GM21447 (cell line): ENCODE data around the gene FBN2.

Experiments used
- ATAC-seq: cut with Tn5 transposase; IDR thresholded peaks from one replicate; pipeline ENCODE4 v1.9.1; 2021; ENCODE audit not compliant: unreplicated experiment

Gene FBN2

DNA sequence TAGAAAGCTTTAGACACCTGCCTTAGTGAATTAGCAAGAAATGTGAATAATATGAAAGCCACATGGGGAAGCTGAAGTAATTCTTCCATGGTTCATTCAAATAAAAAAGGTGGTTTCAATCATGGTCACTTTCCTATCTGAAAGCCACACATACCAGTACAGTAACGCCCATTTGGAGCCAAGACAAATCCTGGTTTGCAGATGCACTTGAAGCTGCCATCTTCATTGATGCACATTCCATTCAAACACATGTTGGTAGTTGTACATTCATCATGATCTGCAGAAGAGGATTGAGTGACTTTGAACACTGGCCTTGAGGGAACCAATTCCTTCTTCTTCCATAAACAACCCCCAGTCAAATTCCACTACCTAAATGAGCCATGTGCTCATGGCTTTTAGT, 161.5 kb downstream of the FBN2 start:
- ATAC-seq, result no peak

DNA sequence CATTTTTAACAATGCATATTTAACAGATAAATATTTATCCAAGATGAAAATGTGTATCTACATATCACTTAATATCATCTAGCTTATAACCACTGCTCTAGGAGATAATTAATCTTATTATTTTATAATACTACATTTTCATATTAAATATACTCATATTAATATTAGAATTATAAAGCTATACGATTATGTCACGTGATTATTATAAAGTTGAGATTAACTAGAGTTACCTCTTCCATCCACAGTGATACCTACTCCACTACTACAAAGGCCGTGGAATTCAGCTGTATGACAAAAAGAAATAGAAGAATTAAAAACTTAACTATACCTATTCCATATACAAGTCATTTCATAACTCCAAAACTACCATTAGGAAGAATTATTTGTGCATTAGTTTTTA, 171.9 kb downstream of the FBN2 start:
- no peak for ATAC-seq

DNA sequence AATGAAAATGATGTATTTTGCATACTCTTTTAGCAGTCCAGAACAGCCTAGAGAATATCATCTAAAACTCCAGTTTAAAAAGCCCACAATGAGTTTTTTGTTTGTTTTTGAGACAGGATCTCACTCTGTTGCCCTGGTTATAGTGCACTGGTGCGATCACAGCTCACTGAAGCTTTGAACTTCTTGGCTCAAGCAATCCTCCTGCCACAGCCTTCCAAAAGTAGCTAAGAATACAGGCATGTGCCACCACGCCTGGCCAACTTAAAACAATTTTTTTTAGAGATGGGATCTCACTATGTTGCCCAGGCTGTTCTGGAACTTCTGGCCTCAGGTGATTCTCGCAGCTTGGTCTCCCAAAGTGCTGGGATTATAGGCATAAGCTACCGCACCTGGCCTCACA, 175.7 kb downstream of the FBN2 start:
- no peak for ATAC-seq

DNA sequence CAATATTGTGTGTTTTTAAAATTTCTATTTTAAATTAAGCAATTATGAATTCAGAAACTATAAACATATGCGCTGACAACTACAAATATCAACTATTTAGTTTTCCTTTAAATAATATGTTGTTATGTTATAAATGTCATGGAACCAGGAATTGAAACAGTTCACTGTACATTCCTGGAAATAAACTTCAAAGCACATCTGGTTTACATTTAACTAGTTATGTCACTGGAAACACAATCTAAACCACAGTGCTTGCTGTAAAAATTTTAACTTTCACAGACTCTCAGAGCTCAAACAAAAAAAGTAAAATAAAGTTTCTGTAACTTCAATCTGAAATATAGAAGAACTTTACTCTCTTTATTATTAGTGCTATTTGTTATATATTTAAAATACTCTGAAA, 179.2 kb downstream of the FBN2 start:
- no peak for ATAC-seq

DNA sequence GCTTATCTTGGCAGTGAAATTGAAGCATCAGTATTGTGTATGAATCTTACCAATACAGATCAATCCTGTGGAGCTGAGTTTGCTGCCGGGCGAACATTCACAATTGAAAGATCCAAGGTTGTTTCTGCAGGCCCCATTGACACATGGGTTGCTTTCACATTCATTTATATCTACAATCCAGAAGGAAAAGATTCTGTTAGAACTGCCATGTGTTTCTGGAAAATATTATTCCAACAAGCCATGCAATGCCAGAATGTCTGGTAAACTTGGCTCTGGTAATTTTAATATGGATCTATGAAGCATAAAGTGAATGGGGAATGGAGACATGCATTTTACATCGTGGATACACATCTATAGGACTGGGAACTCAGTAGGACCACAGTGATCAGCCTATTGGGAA, 180.8 kb downstream of the FBN2 start:
- ATAC-seq, result no peak

DNA sequence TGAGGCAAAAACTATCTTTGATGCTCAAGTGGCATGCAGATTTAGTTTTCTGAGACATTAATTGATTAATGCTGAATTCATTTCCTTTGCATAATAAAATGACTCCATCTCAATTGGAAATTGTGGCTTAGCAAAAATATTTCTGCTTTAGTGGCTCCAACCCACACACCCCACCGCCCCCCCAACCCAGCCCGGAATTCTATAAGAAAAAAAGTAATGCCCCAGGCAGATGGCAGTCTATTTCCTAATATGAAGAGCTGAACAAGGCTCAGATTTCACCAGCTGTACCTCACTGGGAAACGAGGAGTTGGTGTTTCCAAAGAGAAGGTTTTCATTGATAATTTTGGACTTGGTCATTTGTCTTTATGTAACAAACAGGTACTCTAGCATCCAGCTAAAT, 182.1 kb downstream of the FBN2 start:
- ATAC-seq, result no peak

DNA sequence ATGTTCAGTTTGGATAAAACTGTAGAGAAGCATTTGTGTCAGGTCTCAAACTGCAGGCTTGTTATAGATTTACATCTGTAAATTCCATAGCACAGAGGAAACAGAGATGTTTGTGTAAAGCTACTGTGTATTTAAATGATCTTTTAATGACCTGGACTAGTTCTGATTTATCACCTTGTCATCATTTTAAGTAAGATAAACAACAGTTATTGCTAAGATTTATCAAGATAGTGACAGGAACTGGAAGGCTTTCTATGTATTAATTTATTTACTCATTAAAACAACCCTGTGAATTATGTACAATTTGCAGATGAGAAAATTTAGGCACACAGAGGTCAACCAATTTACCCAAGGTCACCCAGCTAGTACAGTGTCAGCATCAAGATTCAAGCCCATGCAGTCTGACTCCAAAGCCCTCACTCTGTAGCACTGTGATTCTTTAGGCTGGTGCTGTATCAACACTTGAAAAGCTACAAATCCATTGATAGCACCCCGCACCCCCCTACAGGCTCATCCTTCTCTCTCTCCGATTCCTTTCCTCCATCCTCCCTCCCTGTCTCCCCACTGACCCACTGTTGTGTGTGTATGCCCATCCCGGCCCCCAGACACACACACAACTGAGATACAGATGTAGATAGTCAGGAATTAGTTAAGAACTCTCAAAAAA, 184.5 kb downstream of the FBN2 start:
- ATAC-seq, result no peak

DNA sequence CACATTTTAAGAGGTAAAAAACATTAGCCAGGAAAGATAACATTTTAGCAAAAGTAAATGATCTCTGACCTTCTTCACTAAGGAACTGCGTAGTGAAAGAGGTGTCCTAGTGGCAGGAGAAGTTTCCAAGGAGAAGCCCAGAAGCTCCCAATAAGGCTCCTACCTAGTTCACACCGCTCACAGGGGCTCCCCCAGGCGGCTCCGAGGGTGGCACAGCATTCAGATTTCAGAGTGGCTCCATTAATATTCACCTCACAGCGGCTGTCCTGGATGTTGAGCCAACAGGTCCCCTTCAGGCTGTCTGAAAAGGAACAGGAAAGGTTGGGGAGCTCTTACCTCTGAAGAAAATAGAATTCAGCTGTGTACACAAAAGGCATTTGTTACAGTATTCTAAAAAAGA, 187.3 kb downstream of the FBN2 start:
- ATAC-seq, result no peak

DNA sequence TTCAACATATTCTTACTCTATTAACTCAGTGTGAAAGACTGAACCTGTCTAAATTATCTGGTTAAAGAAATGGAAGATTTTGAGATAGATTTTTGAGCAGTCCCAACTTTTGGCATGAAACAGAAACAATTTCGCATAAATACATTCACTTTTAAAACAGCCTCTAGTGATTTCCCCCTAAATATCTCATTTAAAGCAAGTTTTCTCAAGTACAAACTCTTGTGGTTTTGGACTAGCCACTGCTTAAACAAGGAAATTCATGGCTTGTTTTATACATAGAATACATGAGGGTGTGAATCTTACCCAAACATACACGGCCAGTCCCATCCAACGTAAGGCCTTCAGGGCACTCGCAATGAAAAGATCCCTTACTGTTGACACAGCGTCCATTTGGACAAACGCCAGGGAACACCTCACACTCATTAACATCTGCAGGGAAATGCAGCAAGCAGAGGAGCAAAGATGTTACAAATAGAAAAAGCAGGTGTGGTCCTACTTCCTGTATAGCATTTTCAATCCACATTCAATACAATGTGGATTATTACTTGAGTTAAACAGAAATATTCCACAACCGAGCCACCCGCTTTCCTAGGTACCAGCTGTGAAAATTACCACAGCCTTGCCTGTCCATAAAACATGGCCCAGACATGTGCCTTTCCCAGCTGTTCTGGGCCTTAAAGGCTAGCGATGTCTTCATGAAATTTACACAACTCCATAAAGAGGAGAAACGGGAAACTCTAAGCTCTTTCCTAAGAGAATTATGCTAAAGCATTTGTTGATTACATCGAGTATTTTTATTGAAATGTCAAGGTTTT, 188.8 kb downstream of the FBN2 start:
- ATAC-seq, result no peak

DNA sequence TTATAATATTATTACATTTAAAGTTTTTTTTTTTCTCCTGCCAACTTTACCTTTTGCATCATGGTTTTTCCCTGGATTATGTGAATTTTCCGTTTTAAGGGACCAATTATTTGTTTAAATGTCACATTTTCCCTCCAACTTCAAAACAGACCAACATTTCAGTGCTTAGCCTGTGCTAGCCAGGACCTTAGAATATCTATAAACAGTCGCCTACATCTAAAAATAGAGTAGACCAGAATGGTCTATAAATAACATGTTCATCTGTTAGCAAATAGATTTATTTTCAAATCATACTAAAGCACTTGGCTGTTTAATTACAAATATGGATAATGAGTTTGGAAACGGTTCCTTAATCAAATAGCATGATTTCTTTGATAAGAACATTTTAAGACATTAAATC, 192.0 kb downstream of the FBN2 start:
- ATAC-seq, result no peak

DNA sequence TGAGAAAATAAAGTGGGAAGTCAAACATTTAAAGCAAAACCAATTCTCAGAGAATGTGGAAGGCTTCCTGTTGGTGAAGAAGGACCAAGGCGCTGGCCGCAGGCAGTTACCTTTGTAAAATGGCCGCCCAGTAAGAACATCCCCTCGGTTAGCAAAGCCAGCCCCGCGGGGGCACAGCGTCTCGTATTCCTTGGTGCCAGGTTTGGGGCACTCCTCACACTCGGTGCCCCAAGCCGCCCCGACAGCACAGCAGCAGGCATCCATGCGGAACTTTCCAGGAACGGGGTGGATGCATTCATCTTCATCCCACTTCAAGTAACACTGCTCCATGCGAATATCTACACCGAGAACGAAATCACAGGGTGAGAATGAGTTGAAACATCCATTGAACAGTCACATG, 192.8 kb downstream of the FBN2 start:
- ATAC-seq, result no peak

DNA sequence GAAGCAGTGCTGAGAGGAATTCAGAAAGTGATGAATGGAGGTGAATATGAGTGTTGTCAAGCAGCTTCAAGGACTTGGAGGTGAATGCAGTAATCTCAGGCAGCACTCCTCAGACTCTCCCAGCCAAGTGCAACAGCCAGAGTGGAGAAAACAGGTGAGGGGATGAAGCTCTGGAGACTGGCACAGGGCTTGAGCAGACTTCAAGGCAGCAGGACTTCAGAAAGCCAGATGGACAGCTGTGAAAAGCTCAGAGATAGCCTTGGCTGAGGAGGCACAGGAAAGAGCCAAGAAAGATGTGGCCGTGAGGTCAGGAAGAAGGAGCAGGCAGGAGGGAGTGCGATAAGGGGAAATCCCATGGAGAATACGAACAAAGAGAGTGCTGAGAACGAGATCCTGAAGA, 194.9 kb downstream of the FBN2 start:
- no peak for ATAC-seq

DNA sequence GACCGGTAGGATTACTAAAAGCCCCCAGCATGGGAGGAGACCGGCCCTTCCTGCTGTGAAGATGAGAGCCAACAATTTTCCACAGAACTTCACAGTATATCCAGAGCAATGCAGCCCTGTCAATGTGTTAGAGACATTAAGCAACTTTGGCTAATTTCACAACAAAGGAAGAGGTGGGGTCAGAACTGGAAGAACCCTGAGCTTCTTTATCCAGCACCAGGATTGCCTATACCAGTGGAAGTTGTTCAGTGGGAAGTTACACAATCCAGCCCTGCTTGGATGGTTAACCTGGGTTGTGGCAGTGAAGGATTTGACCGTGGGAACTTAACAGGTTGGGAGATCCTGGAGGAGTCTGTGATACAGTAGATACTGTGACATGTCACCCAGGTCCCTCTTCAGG, 197.0 kb downstream of the FBN2 start:
- ATAC-seq, result no peak

DNA sequence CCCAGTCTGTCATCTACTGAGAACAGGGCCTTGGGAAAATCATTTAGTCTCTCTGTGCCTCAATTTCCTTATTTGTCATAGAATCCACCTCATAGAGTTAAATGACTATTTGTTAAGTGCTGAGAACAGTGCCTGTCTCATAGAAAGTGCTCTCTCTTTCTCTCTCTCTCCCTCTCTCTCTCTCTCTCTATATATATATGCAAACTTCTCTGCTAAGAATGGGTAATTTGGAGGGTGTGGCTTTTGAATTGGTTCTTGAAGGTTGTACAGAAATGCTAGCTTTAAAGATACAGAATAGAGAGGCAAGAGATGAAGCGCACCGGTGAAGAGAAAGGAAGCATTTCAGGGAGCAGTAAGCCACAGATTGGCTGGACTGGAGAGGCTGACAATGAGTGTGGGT, 197.4 kb downstream of the FBN2 start:
- ATAC-seq, result no peak

DNA sequence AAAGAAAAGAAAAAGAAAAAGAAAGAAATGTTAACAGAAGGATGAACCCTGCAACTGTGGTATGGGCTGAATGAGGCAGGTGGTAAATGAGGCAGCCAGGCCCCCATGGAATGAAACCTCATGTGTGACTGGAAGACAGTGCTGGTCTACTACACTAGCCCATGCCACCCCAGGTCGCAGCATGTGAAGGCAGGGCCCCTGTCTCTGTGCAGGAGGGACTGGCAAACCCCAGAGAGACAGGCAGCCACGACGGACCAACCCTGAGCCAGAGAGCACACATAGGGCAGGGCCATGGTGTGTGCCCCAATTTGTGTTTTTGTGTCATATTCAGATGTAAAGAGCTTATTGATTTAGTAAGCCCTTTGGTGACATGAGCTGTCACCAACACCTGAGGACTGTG, 198.5 kb downstream of the FBN2 start:
- ATAC-seq, result no peak

DNA sequence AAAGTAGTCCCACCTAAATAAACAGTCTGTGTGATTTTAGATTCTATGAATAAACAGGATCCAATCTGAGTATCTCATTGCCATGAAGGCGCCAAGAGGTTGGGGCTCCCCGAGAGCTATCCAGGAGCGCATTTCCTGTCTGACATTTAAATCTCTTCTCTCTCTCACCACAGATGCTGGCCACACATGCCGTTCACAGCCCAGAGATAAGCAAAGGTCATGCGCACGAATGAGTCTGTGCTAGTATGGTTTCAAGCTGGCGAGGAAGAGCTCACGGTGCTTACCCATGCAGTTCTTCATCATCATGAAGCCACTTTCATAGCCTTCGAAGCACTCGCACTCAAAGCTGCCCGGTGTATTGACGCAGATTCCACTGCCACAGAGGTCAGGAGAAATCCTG, 199.4 kb downstream of the FBN2 start:
- ATAC-seq, result no peak

DNA sequence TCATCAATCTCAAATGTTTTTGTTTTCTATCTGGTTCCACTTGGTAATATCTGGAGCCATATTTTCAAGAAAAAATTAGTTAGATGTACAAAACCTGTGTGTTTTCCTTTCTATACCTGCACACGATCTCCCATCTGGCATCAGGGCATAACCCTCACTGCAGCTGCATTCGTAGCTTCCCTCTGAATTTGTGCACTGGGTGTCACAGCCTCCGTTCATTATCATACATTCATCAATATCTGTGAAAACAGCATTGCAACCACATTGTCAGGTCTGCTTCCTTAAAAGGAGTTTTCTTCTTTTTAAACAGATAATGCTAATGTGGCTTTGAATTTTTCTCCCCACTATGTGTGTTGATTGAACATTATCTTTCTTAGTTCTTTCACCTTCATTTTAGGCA, 202.7 kb downstream of the FBN2 start:
- ATAC-seq, result no peak

DNA sequence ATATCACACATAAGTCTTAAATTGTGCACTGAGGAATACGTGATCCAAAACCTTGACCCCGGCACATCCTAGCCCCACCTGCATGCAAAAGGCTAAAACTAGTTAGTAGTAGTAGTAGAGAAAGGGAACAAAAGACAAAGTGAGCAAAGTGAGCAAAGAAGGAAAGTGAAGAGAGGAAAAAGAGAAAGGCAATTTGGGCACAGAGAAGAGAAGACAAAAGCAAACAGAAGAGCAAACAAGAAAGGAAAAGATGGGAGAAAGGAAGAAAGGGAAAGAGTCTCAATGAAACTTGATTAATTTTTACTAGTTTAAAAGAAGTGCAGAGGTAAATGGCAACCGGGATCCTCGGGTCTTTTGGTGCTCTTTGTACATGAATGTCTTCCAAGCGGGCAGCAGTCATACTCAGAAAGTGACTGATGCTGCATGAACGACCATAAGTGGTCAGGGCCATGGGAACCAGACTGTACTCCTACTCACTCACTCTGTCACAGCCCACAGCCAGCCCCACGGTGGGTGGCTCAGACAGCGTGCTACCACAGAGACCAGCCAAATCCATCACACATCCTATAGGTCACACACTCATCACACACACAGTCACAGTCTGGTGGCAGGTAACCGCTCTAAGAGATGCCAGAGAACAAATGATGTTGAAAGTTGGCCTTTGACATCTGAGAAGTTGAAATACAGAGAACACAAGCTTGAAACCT, 203.9 kb downstream of the FBN2 start:
- ATAC-seq, result no peak

DNA sequence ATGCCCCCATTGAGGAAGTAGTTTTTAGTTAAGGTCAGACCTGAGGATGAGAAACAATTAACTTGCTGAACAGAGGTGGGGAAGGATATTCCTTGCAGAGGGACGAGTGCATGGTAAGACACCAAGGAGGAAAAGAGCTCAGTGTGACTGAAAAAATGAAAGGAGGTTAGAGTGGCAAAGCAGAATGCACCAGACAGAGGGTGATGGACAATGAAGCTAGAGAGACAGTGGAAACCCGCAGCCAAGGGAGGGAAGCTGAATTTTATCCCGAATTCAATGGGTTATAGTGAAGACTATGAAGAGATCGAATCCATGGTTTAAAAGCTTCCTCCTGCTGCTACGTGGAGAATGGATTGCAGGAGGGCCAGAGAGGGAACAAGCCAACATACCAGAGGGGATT, 206.8 kb downstream of the FBN2 start:
- no peak for ATAC-seq

DNA sequence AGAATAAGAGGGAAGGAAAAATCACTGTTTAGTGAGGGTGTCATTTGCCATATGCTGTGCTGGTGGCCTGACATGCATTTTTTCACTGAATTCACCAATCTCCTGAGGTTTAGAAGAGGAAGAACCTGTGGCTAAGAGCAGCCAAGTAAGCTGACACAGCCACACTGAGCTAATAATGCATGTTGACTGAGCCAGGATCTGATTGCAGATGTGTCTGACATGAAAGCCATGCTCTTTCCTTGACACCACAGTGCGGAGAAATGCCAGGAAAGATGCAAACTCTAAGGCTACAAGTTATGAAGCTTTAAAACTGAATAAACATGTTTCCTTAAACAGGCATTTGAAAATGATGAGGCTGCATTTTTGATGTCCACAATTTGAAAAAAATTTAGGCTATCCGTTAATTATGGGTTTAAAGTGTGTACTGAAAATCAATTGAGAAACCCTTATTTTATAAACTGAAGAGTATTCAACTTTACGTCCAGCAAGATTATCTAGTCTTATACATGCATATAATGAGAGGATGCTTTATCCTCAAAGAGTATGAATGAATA, 208.6 kb downstream of the FBN2 start:
- ATAC-seq, result no peak

DNA sequence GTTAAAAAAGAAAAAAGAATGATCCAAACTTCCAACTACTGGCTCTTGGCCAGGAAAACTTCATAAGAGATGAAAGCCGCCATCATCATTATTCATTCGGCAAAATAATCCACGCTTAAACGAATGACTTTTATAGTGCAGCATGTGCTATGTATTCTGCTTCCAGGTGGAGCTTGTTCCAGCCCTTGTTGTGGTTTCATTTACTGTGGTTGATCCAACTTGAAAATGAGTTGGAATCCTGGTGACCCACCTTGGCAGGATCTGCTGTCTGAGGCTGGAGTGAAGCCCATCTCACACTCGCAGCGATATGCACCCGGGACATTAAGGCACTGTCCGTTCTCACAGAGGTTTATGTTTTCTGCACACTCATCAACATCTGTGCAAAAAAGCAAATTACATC, 209.6 kb downstream of the FBN2 start:
- ATAC-seq, result no peak

DNA sequence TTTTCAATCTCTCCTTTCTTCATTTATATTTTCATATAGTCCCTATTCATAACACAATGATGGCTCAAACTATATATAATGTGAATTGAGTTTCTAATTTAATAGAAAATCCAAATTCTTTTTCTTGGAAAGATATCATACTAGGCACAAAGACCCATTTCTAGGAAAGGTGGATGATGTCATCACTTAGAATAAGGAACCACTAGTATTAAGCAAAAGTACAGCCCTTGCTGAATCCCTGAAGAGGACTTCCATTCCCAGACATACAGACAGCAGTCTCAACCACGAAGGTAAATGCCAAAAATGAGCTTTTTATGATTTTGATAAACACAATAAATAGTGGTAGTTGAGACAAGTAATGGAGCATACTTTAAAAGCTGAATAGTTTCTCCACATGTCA, 210.0 kb downstream of the FBN2 start:
- no peak for ATAC-seq
